Mucosa of rectum (tissue), 2 donors: Measurements from ENCODE around the gene HNRNPH1.

Source experiments
- H3K27ac ChIP-seq, 2 donors: one replicate each; pipeline ENCODE4 v1.7.0; 2013; ENCODE audit warnings: inconsistent platforms in 2 of 2, low read depth in 2 of 2, low read length in 2 of 2
- H3K27me3 ChIP-seq, 2 donors: one replicate each; pipeline ENCODE4 v1.7.0; 2013; ENCODE audit warnings: low read length in 2 of 2; ENCODE audit not compliant: control insufficient read depth in 2 of 2, insufficient read depth in 2 of 2
- H3K36me3 ChIP-seq, 2 donors: one replicate each; pipeline ENCODE4 v1.7.0; 2013; ENCODE audit warnings: low read length in 2 of 2; ENCODE audit not compliant: control insufficient read depth in 2 of 2, insufficient read depth in 2 of 2
- H3K4me1 ChIP-seq, 2 donors: one replicate each; pipeline ENCODE4 v1.7.0; 2013; ENCODE audit warnings: low read length in 2 of 2, mild to moderate bottlenecking in 1 of 2; ENCODE audit not compliant: control insufficient read depth in 2 of 2, insufficient read depth in 2 of 2
- H3K4me3 ChIP-seq, 2 donors: one replicate each; pipeline ENCODE4 v1.7.0; 2013; ENCODE audit warnings: low read length in 2 of 2
- H3K9ac ChIP-seq, 2 donors: one replicate each; pipeline ENCODE4 v1.7.0; 2013; ENCODE audit warnings: low read length in 2 of 2, low read depth in 1 of 2, mild to moderate bottlenecking in 1 of 2
- H3K9me3 ChIP-seq, 2 donors: one replicate each; pipeline ENCODE4 v1.7.0; 2013; ENCODE audit warnings: low read length in 2 of 2; ENCODE audit not compliant: control insufficient read depth in 2 of 2
- donor health status: healthy.
- donor health status: Normal muscosa, but diverticular disease.

Gene HNRNPH1

DNA sequence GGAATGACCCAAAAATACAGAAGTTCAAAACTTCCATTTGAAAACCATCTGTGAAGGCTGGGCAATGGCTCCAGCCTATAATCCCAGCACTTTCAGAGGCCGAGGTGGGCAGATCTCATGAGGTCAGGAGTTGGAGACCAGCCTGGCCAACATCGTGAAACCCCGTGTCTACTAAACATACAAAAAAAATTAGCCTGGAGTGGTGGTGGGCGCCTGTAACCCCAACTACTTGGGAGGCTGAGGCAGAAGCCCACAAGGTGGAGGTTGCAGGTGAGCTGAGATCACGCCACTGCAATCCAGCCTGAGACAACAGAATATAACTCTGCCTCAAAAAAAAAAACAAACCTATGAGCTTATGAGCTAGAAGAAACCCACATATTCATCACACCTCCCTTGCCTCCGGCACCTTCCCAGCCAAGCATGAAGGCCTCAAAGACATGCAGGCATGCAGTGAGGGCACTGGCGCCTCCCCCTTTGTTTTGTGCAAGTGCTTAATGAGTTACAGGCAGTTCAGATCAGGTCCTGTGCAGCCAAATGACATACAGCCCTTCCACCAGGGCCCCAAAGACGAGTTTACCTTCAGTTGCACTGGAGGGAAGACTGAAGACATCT lies 9.9 kb downstream of the HNRNPH1 start:
- Histone ChIP-seq H3K4me1 (peaks cover 0 to 4% of the 10 kb centered on the region in 2 donors), H3K9ac (no peak overlapping the region), H3K27ac (no peak overlapping the region), H3K27me3 (no peaks in the 10 kb centered on the region), H3K4me3 (no peak overlapping the region), H3K36me3 (peaks cover 90 to 91% of the 10 kb centered on the region in 2 donors), H3K9me3 (no peaks in the 10 kb centered on the region)

DNA sequence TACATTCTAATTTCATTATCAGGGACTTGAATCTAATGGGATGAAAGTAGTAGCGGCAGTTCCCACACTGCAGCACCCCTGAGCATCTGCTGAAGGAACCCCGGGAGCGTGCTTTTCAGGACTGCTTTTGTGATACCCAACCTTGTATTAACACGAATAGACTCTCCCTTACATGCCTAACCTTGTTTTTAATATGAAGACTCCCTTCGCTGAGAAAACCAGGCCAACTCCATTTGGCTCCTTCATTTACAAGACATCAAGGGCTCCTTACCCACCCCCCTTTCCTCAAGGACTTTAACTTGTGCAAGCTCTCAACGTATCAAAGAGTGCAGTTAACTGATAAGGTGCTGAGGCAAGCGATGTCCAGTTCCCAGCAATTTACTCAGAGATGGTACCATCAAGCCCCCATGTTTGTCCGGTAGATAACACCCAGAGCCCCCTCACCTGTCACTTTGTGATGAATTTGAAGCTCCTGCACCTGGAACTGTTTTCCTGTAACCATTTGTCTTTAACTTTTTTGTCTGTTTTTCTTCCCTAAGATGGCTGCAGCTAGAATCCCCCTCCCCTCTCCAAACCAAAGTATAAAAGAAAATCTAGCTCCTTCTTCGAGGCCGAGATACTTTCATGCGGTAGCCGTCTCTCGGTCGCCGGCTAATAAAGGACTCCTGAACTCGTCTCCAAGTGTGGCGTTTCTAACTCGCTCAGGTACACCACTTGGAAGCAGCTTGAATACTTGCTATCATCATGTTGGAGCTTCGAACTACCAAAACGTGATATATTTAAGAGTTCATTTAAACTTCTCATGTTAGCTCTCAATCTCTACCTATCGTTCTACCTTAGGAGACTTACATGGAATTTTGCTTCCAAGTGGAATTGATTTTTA lies 10.7 kb downstream of the HNRNPH1 start:
- no peak overlapping the region for H3K9ac ChIP-seq
- peaks cover 0 to 3% of the 10 kb centered on the region in 2 donors for H3K4me1 ChIP-seq

DNA sequence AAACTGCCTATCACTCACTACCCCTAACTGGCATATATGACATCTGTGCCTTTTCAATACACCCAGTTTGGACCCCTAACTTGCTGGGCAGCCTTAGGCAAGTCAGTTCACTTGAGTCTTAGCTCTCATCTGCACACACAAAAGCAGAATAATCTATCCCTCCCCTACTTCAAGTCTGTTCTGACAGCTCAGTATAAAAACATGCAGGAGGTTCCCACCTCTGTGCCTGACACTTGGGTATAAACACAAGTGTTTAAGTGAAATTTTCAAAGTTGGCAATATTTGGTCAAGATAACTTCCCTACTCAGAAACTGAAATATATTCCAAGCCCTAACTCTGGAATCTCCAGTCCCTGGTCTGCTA lies 12.6 kb downstream of the HNRNPH1 start:
- Histone ChIP-seq H3K4me1 (peaks cover 0 to 3% of the 10 kb centered on the region in 2 donors), H3K36me3 (peaks cover 87 to 88% of the 10 kb centered on the region in 2 donors), H3K9ac (no peak overlapping the region), H3K27ac (no peak overlapping the region), H3K4me3 (no peak overlapping the region), H3K9me3 (no peaks in the 10 kb centered on the region), H3K27me3 (no peaks in the 10 kb centered on the region)

More for the DNA sequence above, 10.7 kb downstream of the HNRNPH1 start:
- no peak overlapping the region for H3K4me3 ChIP-seq
- peaks cover 88 to 89% of the 10 kb centered on the region in 2 donors for H3K36me3 ChIP-seq
- no peak overlapping the region for H3K27ac ChIP-seq
- no peaks in the 10 kb centered on the region for H3K9me3 ChIP-seq
- no peaks in the 10 kb centered on the region for H3K27me3 ChIP-seq

DNA sequence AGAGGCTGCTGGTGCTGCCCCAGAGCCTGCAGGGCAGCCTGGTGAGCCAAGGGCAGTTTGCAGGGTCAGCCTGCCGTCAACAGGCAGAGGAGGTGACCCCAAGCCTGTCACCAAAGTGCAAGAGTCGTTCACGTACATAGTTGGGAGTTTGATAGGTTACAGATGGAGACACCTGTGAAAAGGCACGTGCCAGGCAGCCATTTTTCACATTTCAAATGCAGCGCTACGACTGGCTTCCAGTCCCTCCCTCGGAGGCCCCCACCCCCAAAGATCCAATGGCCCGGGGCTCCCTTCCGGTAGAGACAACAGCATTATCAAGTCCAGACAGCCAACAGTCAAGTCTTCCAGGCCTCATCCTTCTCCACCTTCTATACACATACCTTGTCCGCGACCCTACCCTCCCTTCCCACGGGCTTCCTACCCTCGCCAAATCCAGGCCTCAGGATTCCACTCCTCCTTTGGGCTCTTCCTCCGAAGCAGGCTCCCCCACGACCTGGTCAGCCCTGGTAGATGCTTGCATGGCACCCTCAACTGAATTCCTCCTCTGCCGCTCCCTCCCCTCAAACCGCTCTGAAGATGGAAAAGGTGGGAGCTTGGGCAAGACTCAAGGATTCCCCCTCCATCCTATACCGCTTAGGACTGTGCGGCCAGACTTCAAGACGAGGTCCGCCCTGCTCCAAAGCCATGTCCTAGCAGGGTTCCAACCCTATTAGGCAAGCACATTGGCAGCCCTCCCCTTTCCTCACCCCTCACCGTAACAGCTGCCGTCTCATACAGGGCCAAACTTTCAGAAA lies 13.2 kb downstream of the HNRNPH1 start:
- Histone ChIP-seq H3K36me3 (peaks cover 88 to 89% of the 10 kb centered on the region in 2 donors), H3K27me3 (no peaks in the 10 kb centered on the region), H3K4me1 (peaks cover 0 to 3% of the 10 kb centered on the region in 2 donors), H3K9ac (no peak overlapping the region), H3K4me3 (no peak overlapping the region), H3K27ac (no peak overlapping the region), H3K9me3 (no peaks in the 10 kb centered on the region)

- H3K27ac ChIP-seq = no peak overlapping the region
- H3K9me3 ChIP-seq = no peaks in the 10 kb centered on the region
- peaks cover 84% of the 10 kb centered on the region in 2 donors for H3K36me3 ChIP-seq
- H3K4me1 ChIP-seq = peaks cover 0 to 3% of the 10 kb centered on the region in 2 donors
- H3K9ac ChIP-seq = no peak overlapping the region
- H3K4me3 ChIP-seq = no peak overlapping the region
- no peaks in the 10 kb centered on the region for H3K27me3 ChIP-seq
Measured at GRCh38 chr5:179609834-179610108, 13.7 kb downstream of the HNRNPH1 start.

DNA sequence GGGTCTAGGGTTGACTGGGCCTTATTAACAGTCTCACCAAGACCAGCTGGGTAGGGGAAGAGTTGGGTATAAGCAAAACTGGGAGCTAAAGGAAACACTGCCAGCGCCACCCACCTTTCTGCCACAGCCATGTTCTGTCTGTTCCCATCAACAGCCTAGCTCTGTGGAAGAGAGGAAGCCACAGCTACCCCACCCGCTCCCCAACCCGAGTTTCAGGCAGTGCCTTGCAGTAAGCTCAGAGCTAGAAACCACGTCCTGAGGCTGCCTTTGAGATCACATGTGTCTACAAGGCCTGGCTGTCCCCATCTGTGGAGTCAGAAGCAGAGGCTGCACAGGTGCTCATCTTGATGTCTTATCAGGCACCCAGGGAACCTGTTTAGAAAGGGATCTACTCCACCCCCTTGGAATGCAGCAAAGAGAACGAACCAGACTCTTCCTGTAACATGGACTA lies 15.3 kb downstream of the HNRNPH1 start:
- Histone ChIP-seq H3K27me3 (no peaks in the 10 kb centered on the region), H3K4me3 (no peak overlapping the region), H3K36me3 (peaks cover 74 to 77% of the 10 kb centered on the region in 2 donors), H3K4me1 (peaks cover 0 to 3% of the 10 kb centered on the region in 2 donors), H3K27ac (no peak overlapping the region), H3K9ac (no peak overlapping the region), H3K9me3 (no peaks in the 10 kb centered on the region)

GRCh38 chr5:179607160-179607931 lies 16.1 kb downstream of the HNRNPH1 start:
- Histone ChIP-seq H3K9ac (no peak overlapping the region), H3K27ac (no peak overlapping the region), H3K27me3 (no peaks in the 10 kb centered on the region), H3K9me3 (no peaks in the 10 kb centered on the region), H3K36me3 (peaks cover 70 to 75% of the 10 kb centered on the region in 2 donors), H3K4me1 (peaks cover 0 to 3% of the 10 kb centered on the region in 2 donors), H3K4me3 (no peak overlapping the region)

DNA sequence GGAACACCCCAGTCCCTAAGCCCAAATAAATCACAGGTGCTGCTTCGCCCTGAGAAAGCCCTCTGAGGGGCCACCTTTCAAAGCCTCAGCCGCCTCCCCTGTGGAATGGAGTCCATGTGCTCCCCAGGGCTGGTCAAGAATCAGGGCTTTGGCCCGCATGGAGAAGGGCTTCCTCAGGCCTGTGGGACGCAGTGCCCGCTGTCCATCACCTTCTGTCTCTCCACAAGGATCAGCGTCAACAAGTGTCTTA lies 16.6 kb downstream of the HNRNPH1 start:
- Histone ChIP-seq H3K27ac (no peak overlapping the region), H3K9me3 (no peaks in the 10 kb centered on the region), H3K27me3 (no peaks in the 10 kb centered on the region), H3K4me3 (no peak overlapping the region), H3K36me3 (peaks cover 73 to 78% of the 10 kb centered on the region in 2 donors), H3K4me1 (peaks cover 0 to 3% of the 10 kb centered on the region in 2 donors), H3K9ac (no peak overlapping the region)

- Histone ChIP-seq H3K4me1 (peaks cover 0 to 3% of the 10 kb centered on the region in 2 donors), H3K36me3 (peaks cover 70 to 76% of the 10 kb centered on the region in 2 donors), H3K9me3 (no peaks in the 10 kb centered on the region), H3K27ac (no peak overlapping the region), H3K4me3 (no peak overlapping the region), H3K9ac (no peak overlapping the region), H3K27me3 (no peaks in the 10 kb centered on the region)
Measured at GRCh38 chr5:179606071-179606909, 17.2 kb downstream of the HNRNPH1 start.
